NCI-H2196 treated with DMSO at 0.1 percent for 48 hours (cell line): ENCODE measurements around the gene CHST11.
"Not testable (repeated sequence)": the region's sequence is repeated elsewhere in the genome, so short reads cannot be mapped to it uniquely, and the experiment has no call there.

Experiments used
- DNase-seq: peaks from one replicate; lab custom pipeline; 2025; ENCODE audit not compliant: unreplicated experiment; lab: John Stamatoyannopoulos, UW

CHST11 gene

DNA sequence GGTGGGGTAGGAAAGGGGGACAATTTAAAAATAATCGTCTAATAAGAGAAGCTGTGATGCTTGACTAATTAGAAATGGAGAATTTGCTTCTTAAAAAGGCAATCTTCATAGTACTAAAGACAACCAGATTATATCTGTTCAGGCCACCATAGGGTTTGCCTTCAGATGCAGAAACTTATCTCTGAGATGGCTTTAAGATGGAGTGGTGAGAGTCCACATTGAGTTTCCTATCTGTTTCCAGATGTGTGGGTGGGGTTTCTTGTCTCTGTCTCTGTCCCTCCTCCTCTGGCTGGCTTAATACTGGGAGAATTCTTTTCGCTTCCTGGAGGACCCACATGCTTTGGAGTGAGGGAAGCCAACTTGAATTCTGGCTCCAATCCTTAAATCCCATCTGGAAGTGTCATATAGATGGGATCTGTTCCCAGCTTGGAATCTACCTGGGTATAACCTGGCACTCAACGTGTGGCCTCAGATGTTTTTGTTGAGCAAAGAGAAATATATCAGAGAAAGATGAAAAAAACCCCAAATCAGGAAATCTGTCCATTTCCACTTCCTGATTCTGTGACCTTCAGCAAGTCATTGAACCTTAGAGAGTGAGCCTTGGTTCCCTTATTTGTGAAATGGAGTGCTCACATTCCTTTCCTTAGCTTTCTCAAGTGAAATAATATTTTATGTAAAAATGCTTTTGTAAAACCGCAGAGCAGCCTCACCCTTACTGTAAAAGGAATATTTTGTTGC lies 66.4 kb downstream of the CHST11 start:
- no peak for DNase-seq

DNA sequence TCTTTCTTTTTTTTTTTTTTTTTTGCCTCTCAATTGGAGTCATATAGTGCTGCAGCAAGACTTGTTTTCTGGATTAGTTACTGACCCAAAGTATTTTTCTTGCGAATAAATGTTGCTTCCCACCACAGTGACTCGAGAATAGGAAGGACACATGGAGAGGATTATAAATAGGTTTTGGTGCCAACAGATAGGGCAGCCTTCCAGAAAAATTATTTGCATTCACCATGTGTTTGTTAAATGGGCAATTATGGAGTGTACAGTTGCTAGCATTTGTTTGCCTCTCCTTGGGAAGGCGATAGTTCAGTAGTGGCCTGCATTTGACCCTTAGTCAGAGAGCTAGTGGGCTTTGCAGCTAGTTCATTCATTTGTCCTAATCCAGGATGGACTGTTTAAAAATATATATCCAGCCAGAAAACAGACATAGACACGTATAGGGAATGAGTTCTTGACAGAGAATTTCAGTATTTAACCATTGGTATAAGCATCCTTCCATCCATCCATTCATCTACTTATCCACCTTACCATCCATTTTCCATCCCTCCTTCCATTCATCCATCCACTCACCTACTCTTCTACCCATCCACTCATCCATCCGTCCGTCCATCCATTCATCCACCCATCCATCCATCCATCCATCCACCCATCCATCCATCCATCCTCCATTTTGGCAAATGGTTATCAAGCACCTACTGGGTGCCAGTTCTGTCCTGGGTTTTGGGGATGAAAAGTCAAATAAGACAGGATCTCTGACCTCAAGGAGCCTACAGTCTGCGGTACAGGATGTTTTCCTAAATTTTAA lies 67.5 kb downstream of the CHST11 start:
- peak; percentile 29 for DNase-seq

DNA sequence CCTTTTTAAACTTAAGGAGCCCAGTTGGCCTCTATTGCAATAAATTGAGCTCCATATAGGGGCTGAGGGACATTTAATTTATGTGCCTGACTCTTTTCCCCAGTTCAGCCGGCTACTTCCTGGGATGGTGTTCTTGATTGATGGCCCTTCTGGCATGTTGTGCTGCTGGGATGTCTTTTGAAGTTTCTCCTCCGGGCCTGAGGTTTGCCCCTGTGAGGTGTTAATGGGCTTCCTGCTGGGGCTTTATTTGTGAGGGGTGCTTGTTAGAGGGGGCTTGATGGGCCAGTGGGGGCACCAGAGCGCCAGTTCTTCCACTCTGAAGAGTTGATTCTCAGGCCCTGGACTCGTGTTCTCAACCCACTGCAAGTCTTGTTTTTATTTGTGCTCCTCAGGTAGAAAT lies 69.6 kb downstream of the CHST11 start:
- DNase-seq: no peak

GRCh38 chr12:104526751-104527150 lies 70.0 kb downstream of the CHST11 start:
- DNase-seq: no peak

GRCh38 chr12:104527653-104528052 lies 70.9 kb downstream of the CHST11 start:
- DNase-seq: not testable (repeated sequence)

DNA sequence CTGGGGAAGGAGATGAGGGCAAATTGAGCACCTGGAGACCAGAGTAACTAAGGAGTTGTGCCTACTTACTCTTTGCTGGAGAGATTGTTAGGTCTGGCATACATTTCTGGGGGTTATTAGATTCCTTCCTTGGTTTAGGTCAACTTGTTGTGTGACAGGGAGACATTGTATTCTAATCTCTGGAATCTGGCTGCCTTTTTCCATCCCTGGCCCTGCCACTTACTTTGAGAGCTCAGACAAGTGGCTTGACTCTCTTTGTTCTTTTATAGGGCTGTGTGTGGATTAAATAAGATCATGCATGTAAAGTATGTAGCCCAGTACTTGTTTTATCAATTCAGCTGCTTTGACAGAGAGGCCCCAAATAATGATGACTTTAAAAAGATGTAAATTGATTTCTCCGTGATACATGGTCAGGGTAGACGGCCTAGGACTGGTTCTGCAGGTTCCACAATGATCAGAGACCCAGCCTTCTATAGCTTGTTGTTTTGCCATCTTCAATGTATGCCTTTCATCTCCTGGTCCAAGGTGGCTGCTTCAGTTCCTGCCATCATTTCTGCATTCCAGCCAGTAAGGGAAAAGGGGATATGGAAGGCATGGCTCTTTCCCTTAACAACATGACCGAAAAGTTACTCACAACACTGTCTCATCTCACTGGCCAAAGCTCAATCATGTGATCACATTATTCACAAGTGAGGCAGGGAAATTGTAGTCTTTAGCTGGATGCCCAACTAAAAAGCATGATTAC lies 72.6 kb downstream of the CHST11 start:
- DNase-seq: no peak

GRCh38 chr12:104532636-104533035 lies 75.9 kb downstream of the CHST11 start:
- DNase-seq: no peak

DNA sequence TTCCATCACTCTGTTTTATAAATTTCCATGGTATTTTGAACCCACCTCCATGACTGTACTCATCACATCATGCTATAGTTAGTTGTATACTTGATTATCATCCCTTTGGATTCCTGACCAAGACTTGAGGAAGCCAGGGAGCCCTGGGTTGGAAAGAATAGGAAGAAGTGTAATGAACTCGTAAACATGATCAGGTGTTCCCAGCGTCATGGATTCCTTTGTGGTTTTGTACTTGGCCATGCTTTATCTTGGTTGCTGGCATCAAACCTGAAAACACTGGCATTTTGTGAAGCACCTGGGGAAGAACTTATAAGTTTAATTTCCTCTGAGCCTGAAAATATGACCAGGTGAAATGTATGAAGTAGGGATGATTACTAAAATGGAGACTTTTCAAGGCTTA lies 76.4 kb downstream of the CHST11 start:
- no peak for DNase-seq

- no peak for DNase-seq
Measured at GRCh38 chr12:104534162-104534856, 77.6 kb downstream of the CHST11 start.

DNA sequence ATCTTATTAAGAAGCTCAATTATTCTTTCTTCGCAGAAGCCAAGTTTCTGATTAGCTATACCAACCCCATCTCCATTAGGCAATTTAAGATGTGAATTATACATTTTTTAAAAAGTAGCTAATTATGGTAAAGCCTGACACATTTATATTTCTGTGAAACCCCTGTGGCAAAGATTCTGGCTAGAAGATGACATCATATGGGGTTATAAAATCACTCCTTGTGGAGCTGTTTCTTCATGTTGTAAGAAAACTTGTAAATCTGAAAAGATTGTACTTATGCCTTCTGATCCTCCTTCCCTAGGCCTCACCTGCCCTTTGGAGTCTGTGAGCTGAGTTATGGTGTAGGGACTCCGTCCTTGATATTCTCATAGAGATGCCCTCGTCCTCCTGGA lies 78.1 kb downstream of the CHST11 start:
- DNase-seq: no peak

DNA sequence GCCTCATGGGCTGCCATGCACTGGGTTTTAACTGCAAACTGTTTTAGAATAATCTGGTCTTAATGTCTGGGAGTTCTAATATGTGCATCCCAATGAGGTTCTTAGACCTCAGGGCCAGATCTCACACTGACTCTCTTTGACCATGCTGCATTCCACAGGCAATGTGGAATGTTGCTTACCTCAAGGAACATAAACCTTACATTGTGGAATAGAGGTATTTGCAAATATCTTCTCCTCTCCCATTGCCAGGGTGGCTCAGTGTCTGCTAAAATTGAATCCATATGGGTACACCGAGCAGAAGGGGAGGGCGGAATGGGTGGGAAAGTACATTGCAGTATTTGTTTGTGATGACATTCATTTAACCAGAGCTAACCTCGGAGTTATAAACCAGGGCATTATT lies 78.6 kb downstream of the CHST11 start:
- DNase-seq: no peak

DNA sequence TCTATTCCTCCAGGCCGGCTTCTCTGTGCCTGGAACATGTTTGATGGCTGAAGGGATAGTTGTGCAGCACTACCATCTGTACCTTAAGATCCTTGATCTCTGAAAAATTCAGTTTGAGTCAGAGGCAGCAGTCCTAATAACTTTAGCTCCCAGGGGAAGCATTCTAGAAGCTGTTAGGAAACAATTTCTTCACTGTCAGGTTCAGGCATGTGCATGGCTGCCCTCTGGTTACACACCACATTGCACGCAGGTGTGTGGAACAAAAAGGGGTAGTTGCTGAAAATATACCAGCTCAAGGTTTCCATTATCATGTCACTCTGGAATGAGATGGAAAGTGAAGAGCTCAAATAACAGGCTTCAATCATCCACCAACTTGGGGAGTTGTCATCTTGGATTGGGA lies 80.1 kb downstream of the CHST11 start:
- DNase-seq: no peak

DNA sequence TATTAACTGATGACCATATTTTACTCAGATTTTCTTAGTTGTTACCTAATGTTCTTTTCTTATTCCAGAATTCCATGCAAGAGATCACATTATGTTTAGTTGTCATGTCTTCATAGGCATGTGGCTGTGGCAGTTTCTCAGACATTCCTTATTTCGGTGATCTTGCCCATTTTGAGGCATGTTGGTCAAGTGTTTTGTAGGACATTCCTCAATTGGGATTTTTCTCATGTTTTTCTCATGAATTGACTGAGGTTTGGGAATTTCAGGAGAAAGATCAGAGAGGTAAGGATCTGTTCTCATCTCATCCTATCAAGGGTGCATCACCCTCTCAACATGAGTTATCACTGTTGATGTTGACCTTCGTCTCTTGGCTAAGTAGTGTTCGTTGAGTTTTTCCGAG lies 81.3 kb downstream of the CHST11 start:
- DNase-seq: no peak

GRCh38 chr12:104538891-104539462 lies 82.2 kb downstream of the CHST11 start:
- no peak for DNase-seq

GRCh38 chr12:104544836-104545235 lies 88.1 kb downstream of the CHST11 start:
- no peak for DNase-seq

DNA sequence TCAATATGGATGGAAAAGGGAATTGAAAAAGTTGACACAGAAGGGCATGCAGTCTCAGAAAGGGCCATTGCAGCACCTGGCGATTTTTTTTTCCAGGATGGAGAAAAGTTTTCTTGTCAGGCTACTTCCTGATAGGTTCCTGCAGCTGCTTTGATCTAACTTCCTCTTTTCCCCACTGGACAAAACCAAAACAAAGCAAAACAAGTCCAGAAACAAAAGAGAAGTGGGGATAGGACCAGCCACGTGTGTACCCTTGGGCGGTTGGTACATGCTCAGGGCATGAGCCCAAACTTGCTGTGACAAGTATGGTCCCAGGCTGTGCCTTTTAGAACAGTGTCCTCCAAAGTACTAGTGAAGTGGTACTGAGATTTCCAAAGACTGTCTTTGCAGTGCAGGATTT lies 89.8 kb downstream of the CHST11 start:
- no peak for DNase-seq

- DNase-seq: no peak
Measured at GRCh38 chr12:104547235-104547634, 90.5 kb downstream of the CHST11 start.

DNA sequence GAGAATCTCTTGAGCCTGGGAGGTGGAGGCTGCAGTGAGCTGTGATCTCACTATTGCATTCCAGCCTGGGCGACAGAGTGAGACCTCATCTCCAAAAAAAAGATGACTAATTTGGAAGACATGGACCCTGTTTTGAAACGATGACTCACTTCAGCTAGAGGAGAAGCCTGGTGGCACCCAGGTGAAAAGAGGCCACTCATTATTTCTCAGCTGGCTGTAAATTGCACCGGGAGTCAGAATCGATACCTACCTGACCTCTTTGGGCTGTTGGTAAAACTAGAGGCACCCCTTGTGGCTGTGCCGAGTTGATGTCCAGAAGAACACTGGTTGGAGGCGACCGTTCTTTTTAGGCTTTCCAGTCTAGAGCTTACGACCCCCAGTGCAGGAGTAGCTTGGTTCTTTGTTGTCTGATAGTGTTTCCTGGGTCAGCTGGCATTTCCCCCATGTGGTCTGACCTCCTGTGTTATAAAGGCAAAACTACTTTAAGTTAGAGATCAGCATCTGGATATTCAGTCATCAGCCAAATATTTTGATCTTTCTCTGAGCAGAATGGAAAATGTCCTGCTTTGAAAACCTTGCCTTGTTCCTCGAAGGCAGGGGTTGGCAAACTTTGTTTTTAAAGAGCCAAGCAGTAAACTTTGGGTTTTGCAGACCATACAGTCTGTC lies 93.2 kb downstream of the CHST11 start:
- DNase-seq: no peak

DNA sequence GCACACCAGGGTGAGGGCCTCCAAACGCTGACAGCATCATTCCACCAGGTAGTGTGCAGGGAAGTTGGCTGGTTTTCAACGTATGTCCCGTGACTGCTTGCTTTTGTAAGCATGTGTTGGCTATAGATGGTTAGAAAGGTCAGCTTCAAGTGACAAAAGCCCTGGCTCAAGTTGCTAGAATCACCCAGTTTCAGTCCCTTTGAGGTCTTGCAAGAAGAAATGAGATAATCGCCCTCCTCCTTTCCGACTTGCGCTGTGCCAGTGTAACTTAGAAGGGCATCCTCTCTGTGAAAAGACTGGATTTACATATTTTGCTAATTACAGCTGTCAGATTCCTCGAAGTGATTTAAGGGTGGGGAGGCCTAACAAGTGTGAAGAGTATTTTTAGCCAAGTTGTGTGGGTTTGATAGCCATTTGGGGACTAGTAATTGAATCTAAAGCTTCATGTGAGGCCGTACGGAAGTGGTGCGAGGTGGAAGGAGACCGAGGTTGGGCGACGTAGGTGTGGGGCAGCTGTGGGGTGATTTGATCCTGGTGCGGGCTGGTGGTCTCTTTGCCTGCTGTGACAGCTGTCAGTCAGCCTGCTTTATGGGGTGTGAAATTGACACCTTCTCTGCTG lies 94.7 kb downstream of the CHST11 start:
- no peak for DNase-seq

DNA sequence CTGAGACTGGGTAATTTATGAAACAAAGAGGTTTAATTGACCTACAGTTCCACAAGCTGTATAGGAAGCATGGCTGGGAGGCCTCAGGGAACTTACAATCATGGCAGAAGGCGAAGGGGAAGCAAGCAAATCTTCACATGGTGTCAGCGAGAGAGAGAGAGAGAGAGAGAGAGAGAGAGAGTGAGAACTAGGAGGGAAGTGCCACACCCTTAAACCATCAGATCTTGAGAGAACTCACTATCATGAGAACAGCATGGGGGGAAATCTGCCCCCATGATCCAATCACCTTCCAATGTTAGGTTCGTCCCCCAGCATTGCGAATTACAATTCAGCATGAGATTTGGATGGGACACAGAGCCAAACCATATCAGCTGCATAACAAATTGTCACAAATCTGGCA lies 96.7 kb downstream of the CHST11 start:
- DNase-seq: no peak
